ENCODE data around the gene PCNT.
A peak's percentile ranks its signal among the peaks of the same experiment; 100 is the strongest.

PCNT gene, protein sequence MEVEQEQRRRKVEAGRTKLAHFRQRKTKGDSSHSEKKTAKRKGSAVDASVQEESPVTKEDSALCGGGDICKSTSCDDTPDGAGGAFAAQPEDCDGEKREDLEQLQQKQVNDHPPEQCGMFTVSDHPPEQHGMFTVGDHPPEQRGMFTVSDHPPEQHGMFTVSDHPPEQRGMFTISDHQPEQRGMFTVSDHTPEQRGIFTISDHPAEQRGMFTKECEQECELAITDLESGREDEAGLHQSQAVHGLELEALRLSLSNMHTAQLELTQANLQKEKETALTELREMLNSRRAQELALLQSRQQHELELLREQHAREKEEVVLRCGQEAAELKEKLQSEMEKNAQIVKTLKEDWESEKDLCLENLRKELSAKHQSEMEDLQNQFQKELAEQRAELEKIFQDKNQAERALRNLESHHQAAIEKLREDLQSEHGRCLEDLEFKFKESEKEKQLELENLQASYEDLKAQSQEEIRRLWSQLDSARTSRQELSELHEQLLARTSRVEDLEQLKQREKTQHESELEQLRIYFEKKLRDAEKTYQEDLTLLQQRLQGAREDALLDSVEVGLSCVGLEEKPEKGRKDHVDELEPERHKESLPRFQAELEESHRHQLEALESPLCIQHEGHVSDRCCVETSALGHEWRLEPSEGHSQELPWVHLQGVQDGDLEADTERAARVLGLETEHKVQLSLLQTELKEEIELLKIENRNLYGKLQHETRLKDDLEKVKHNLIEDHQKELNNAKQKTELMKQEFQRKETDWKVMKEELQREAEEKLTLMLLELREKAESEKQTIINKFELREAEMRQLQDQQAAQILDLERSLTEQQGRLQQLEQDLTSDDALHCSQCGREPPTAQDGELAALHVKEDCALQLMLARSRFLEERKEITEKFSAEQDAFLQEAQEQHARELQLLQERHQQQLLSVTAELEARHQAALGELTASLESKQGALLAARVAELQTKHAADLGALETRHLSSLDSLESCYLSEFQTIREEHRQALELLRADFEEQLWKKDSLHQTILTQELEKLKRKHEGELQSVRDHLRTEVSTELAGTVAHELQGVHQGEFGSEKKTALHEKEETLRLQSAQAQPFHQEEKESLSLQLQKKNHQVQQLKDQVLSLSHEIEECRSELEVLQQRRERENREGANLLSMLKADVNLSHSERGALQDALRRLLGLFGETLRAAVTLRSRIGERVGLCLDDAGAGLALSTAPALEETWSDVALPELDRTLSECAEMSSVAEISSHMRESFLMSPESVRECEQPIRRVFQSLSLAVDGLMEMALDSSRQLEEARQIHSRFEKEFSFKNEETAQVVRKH (N-terminal part only)
- long read RNA-seq, donor 1, partial matches to known transcripts = 11 of 11 reads
- long read RNA-seq, donor 1, other reads (novel, unspliced or antisense) = 0 of 11 reads
- long read RNA-seq, donor 2 = 0 reads
- long read RNA-seq, donor 3 = 0 reads
- long read RNA-seq, donor 4, partial matches to known transcripts = 5 of 5 reads
- long read RNA-seq, donor 4, other reads (novel, unspliced or antisense) = 0 of 5 reads
- long read RNA-seq, donor 5, partial matches to known transcripts = 13 of 13 reads
- long read RNA-seq, donor 5, other reads (novel, unspliced or antisense) = 0 of 13 reads
- long read RNA-seq, donor 6, partial matches to known transcripts = 5 of 5 reads
- long read RNA-seq, donor 6, other reads (novel, unspliced or antisense) = 0 of 5 reads
- long read RNA-seq, donor 7, partial matches to known transcripts = 11 of 11 reads
- long read RNA-seq, donor 7, other reads (novel, unspliced or antisense) = 0 of 11 reads
- long read RNA-seq, donor 8, partial matches to known transcripts = 16 of 16 reads
- long read RNA-seq, donor 8, other reads (novel, unspliced or antisense) = 0 of 16 reads

DNA sequence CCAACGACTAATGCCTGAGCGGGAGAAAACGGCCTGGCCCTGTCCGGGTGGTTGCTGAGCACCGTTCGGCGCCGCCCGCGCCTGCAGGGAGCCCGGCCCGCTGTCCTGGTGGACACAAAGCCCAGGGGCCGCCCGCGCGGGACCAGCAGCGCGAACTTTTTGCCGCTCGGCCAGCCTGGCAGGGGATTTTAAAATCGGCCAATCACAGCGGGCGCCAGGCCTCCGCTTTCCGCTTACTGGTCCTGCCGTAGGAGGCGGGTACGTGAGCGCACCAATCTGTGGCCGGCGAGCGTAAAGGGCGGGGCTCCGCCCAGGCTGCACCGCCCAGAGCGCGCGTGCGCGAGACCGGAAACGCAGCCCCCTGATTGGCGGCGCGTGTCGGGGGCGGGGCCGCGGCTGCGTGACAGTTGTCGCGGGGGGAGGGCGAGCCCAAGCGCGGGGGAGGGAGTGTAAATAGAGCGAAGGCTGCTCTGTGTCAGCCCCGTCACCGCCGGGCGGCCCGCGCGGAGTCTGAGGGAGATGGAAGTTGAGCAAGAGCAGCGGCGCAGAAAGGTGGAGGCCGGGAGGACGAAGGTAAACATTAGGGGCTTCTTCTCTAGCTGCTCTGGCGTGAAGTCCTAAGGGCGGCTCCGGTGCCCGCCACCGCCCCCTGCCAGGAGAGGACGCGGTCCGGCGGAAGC, at the start of gene PCNT, which contains the start of gene C21orf58:
PCNT (plus strand) TSS at position 447 of the 680 bp plus-strand sequence; CDS start at position 520, 73 bp downstream.
C21orf58 (minus strand) TSS at position 161 of the 680 bp plus-strand sequence. CDS start 1,132 bp downstream, outside the sequence.
- peak; percentile 89 for DNase-seq

DNA sequence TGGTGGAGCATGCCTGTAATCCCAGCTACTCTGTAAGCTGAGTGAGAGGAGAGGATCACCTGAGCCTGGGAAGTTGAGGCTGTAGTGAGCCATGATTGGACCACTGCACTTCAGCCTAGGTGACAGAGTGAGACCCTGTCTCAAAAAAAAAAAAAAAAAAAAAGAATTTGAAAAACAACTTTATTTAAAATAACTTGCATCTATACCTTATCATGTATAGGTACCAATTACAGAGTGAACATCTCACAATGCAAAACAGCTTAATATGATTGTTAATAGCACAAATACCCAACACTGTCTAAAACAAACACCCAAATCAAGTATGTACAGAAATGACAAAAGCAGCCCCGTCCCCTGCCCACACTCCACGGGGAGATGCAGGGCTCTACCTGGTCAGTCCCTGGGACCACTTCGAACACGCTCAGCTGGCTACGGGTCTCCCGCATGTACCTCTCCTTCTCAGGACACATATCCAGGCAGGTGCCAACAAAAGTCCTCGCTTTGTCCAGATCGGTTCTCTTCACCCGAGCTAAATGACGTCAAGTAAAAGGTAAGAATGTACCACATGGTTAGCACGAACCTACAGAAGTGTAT, 49.1 kb upstream of the PCNT start:
- no peak for DNase-seq

DNA sequence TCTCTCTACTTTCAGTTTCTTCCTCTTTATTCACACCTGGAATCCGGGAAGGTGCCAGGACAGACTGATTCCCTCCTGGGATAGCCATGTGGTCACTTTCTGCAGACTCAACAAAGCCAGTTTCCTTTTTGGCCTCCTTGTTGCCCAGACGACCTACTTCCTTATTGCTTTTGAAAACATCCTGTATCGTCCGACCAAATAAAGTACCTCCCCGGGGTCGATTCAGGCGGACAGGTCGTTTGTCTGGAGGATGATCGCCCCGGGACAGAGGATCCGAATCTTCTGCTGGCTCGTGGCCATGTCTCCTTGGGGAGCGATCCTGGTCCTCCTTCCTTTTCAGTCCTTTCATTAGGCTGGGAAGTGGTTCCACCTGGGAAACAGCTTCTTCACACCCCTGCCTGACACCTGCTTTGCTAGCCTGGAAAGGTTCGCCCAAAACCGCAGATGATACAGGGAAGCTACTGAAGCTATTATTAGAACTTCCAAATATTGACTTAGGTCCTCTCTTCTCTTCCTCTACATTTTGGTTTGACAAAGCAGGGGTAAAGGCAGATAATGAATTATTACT, 39.8 kb upstream of the PCNT start:
- DNase-seq = no peak

DNA sequence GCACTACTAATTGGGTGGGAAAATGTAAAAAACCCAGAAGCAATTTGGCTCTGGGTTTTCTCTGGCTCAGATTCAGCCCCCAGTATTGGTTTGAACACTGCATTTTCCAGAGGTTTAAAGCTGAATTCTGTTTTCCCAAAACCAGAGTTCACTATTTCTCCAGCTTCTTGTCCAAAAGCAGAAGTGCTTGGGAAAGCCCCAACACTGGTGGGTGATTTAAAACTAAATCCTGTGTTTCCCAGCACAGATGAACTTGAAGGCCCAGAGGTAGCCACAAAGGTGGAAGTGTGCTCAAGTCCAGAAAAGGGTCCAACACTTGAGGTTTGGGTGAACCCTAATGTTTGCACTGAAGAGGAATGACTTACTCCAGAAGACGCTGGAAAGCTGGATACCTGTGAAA, 39.2 kb upstream of the PCNT start:
- DNase-seq = no peak

DNA sequence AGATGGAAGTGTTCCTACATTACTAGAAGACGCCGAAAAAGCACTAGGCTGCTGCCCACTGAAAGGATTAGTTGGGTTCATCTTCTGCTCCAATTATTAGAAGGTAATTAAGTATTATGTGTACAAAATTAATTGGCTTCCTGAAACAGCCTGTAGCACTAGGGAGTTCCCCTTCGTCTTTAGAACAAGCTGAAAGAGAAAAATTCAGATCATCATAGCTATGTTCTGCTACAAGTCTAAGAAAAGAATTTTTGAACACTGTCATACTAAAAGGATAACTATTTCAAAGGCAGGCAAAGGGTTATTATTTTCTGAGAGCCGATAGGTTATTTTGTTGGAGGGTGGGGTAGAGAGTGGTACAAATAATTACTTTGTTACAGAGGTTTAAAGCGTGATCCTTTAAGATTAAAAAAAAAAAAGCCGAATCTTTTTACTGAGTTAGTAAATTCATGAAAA, 38.7 kb upstream of the PCNT start, which contains the start of gene MCM3AP:
MCM3AP (minus strand) TSS at position 406 of the 456 bp plus-strand sequence; CDS start at position 81, 325 bp downstream.
- no peak for DNase-seq

DNA sequence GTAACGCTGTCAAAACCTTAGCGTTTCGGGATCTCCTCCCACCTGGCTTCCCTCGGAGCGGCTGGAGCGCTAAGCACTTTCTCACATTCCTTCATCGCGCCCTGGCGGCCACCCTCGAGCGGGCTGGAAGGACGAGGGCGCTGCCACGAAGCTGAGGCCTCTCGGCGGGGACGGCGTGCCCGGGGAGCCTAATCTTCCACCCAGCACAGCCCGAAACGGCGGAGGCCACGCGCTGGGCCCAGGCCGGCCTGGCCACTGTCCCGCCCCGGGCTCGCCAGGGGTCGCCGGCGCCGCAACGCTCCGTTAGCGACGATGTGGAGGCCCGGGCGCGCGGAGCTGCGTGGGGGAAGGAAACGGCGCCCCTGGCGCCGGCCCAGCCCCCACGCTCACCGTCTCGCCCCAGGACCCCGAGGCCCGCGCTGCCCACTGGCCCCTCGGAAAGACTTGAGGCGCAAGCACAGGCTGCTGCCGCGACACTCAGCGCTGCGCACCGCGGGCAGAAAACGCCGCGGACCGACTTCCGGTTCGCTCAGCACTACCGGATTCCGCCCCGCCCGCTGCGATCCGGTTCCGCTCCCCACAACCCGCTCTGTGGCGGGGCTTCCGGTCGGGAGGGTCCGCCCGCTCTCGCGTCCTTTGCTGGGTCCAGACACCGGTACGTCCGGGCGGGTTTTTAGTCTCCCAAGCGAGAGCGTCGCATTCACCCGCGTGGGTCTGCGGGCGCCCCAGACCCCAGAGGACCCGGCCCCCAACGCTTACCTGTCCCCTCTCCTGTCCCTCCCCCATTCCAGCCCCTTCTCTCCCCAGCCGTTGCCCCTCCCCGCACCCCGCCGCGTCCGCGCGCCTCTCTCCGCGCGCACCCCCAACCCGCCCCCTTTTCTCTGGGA, 38.0 kb upstream of the PCNT start, which contains the start of gene YBEY:
YBEY (plus strand) TSS at position 582 of the 887 bp plus-strand sequence. CDS start 572 bp downstream, outside the sequence.
- DNase-seq = peak; percentile 95

DNA sequence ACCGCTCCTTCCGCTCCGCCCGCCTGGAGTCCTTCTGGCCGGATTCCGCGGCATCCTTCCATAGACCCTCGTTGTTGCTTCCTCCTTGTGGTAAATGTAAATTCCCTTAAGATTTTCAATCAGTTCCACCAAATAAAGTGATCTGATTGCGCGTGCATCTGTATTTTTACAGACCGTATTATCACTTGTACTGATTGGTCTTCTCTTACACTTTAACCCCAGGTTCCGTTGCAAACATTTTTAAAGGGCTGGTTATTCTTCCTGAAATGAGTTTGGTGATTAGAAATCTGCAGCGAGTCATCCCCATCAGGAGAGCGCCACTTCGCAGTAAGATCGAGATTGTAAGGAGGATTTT, 37.3 kb upstream of the PCNT start:
- DNase-seq = no peak

DNA sequence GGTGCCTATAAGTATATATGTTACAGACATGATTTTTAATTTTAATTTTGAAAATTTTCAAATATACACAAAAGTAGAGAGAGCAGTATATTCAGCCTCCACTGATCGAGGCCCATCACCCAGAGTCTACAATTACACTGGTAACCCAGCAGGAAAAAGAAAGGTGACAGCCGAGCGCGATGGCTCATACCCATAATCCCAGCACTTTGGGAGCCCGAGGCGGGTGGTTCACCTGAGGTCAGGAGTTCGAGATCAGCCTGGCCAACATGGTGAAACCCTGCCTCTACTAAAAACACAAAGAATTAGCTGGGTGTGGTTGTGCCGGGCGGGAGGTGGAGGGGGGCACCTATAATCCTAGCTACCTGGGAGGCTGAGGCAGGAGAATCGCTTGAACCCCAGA, 36.4 kb upstream of the PCNT start:
- no peak for DNase-seq

DNA sequence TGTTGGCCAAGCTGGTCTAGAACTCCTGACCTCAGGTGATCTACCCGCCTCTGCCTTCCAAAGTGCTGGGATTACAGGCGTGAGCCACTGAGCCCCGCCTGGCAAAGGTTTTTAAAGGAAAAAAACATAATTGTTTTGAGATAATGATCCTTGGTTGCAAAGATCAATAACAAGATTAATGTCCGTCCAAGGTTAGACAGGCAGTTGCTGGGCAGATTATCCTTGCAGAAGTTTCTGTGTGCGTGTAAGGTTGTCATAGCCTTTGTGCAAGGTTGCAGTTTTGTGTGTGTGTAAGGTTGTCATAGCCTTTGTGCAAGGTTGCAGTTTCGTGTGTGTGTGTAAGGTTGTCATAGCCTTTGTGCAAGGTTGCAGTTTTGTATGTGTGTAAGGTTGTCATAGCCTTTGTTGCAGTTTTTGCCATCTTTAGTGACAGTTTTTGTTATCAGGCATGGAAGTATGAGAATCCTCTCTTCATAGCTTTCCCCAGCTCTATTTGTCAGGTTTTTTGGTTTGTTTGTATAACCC, 34.2 kb upstream of the PCNT start:
- no peak for DNase-seq

DNA sequence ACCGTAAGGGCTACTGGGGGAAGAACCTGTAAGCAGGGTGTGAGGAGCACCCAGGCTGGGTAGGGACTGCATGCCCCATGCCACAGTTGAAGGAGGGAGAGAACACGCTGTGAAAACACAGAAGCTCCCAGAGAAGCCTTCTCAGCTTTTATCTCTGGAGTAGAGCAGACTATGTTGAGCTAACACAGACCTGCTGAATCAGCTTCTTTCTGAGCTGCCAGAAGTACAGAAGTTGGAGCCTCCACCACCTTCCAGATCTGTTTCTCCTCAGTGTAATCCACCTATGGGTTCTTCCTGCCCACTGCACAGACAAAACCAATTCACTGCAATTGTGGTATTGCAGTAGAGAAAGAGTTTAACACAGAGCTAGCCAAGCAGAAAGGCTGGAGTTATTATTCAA, 32.4 kb upstream of the PCNT start:
- DNase-seq = no peak

DNA sequence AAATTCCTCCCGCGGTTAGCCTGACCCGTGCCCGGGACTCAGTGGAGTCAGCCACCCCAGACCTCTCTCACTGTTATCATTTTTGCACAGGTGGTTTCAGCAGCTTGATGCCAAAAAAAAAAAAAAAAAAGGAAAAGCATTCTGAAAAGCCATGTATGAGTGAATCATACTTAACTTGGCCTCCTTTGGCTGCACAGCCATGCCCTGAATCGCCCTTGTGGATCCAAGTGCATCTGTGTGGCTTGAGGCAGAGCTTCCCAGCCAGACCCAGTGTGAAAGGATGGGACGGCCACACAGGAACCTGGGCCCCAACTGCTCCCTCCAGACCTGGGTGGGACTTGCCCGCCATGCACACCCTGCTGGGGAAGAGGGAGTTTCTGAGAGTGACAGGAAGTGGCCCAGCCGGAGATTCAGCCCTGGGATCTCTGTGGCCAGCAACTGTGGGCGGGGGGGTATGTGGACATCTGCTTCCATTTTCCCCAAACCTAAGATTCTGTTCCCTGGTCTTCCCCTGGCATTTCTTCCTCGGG, 29.2 kb upstream of the PCNT start:
- no peak for DNase-seq

DNA sequence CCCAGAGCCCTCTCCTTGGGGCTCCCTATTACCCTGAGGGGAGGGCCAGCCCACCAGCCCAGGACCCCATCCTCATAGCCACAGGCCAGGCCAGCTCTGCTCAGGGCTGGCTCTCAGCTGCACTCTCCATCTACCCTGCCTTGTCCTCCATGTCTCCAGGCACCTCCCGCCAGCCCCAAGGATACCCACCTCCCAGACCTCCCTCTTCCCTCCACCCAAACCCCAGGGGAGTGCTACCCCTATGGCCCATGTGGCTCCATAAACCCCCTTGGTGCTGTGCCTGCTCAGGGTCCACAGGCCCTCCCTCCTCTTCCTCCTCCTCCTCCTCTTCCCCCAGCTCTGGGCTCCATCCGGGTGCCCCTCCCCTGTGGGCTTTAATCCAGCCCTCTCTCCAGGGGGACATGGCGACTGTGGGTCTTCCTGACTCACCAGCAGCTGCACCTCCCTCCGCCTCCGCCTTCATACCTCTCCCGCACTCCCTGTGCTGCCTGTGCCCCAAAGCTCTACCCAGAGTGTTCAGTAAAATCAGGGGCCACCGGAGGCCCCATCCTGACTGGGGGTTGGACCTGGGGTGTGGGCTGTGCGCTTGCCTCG, 28.7 kb upstream of the PCNT start:
- DNase-seq = no peak

DNA sequence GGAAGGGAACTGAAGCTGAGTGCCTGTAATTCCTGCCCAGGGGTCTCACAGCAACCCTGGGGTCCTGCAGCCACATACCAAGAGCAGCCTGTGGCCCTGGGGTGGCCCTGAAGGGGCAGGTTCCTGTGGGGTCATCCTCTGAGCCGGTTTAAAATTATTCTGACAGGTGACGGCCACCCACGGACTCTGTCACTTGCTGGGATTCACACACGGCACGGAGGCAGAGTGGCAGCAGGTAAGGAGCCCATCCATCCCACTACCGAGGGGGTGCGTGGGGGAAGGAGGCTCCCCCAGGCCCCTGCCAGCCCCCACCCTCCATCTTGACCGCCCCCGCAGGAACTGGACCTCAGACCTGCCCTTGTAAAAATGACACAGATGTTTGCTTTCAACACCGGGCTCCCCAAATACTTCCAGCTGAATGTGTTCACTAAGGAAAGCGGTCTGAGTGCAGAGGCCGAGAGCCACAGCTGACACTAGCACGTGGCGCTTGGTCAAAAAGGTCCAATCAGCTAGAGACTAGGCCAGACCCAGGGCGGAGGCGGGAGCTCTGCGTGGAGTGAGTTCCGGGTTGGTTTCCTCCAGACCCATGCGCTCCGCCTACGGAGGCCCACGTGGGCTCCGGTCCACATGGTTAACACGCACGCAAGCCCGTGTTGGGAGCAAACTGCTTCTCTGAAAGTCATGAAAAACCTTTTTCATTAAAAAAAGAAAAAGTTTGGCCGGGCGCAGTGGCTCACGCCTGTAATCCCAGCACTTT, 27.8 kb upstream of the PCNT start:
- peak; percentile 30 for DNase-seq

DNA sequence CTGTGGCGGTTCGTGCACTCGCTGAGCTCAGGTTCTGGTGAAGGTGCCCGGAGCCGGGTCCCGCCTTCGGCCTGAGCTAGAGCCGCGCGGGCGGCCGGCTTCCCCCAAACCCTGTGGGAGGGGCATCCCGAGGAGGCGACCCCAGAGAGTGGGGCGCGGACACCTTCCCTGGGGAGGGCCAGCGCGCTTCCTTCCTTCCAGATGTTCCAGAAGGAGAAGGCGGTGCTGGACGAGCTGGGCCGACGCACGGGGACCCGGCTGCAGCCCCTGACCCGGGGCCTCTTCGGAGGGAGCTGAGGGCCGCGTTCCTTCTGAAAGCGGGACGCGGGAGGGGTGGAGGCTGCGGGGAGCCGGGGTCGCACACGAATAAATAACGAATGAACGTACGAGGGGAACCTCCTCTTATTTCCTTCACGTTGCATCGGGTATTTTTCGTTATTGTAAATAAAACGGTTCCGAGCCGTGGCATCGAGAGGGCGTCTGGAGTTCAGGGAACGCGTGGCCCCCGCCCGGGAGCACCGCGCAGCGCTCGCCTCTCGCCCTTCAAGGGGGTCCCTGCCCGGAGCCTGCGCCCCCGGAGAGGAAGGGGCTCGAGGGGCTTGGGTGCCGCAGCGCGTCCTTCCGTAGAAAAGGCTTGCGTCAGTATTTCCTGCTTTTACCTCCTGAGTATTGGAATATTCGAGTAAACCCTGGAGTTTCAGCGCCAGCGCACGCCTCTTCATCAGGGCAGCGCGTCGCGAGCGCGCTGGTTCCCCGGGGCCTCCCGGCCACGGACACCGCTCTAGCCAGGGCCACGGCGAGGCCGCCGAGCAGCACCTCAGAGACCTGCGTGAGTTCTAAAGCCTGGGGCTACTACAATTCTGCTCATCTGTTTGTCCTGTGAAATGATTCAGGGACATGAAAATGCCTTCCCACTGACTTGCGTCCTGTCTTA, 26.4 kb upstream of the PCNT start:
- DNase-seq = peak; percentile 76

DNA sequence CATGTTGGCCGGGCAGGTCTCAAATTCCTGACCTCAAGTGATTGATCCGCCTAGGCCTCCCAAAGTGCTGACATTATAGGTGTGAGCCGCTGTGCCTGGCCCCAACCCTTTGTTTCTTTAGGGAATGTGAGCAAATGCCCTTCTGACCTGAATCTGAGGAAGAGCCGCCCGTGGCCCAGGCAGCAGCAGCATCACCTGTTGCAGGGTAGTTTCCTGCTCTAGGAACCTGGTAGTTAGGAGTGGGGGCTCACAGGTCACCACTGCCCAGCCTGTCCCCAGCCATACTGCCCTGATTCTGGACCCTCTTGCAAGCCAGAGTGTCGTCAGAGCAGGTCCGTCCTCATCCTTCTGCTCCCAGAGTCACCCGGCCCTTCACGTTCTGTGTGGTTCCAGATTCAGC, 24.8 kb upstream of the PCNT start:
- no peak for DNase-seq
